Bronchial epithelial cell (primary cell): ENCODE results near the gene KIRREL1. TPM values are rescaled to one million over a fixed set of nuclear protein-coding genes. Genes with fewer than 3 reads are reported as not detected.

Source experiments
- DNase-seq: peaks from one replicate; pipeline ENCODE4 v3.0.0-alpha.2; 2010; ENCODE audit warnings: low read depth
- FAIRE-seq: peaks from 2 replicates; lab custom pipeline; 2011; peaks lifted over from hg19 to GRCh38; lab: Jason Lieb, UNC
- H3K27me3 ChIP-seq: 2 replicates; pipeline ENCODE4 v1.5.1; 2011; ENCODE audit warnings: low read length; ENCODE audit not compliant: control insufficient read depth, insufficient read depth
- H3K36me3 ChIP-seq: 2 replicates; pipeline ENCODE4 v1.5.1; 2011; ENCODE audit warnings: low read length; ENCODE audit not compliant: control insufficient read depth, insufficient read depth
- H3K4me3 ChIP-seq: 2 replicates; pipeline ENCODE4 v1.5.1; 2011; ENCODE audit warnings: mild to moderate bottlenecking, low read depth, low read length, control low read depth
- CTCF ChIP-seq: IDR thresholded peaks from 2 replicates; pipeline ENCODE4 v1.5.1; 2011; ENCODE audit warnings: mild to moderate bottlenecking, moderate library complexity, low read length, control low read depth, inconsistent platforms; ENCODE audit not compliant: insufficient read depth, severe bottlenecking
- total RNA-seq: library from RNA; depleted of rRNA; stranded (reverse); fragments of >200 nt; gene quantifications from 2 replicates; pipeline ENCODE4 v1.2.1, GENCODE V29; 2014

Gene KIRREL1
- total RNA-seq, 1 donor from 2014 or later, result 24.2 TPM

- no peak for TF ChIP-seq CTCF
- no peaks in the 10 kb centered on the region for H3K27me3 ChIP-seq
- no peak for DNase-seq
- no peak overlapping the region for H3K4me3 ChIP-seq
- no peak for FAIRE-seq
- no peaks in the 10 kb centered on the region for H3K36me3 ChIP-seq
Observed at GRCh38 chr1:158119976-158120653, 126.7 kb downstream of the KIRREL1 start.

DNA sequence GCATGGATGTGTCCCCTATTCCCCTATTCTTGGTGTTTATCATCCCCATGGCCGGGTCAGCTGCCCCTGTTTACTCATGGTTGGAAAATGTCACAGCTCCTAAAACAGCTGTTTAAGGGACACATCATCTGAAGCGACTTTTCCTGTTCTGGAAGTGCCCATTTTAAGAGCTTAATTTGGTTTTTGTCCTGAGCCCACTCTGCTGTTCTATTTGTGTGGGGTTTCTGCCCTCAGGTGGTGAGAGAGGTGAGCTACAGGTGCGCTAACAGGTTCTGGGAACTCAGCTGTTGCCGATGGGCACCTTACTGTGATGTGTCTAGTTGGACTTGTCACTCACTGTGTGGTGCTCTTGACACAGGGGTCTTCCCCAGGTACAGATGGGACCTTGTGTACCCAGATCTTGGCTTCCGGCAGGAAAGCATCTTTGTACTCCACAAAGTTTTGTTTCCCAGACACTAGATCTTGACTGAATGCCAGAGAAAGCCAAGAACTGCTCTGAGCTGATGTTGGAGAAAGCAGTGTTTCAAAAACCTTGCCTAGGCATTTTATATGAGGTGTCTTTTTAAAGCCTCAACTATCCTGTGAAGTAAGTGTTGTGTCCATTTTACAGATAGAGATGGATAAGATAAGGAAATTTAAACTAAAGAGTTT lies 128.3 kb downstream of the KIRREL1 start:
- FAIRE-seq (no peak), DNase-seq (peak; percentile 55)
- Histone ChIP-seq H3K36me3 (no peaks in the 10 kb centered on the region), H3K4me3 (no peak overlapping the region), H3K27me3 (no peaks in the 10 kb centered on the region)
- TF ChIP-seq CTCF, result peak; percentile 87

- H3K27me3 ChIP-seq, result no peaks in the 10 kb centered on the region
- H3K4me3 ChIP-seq, result no peak overlapping the region
- TF ChIP-seq CTCF, result no peak
- no peak for FAIRE-seq
- DNase-seq, result no peak
- no peaks in the 10 kb centered on the region for H3K36me3 ChIP-seq
Observed at GRCh38 chr1:158122833-158123388, 129.5 kb downstream of the KIRREL1 start.

DNA sequence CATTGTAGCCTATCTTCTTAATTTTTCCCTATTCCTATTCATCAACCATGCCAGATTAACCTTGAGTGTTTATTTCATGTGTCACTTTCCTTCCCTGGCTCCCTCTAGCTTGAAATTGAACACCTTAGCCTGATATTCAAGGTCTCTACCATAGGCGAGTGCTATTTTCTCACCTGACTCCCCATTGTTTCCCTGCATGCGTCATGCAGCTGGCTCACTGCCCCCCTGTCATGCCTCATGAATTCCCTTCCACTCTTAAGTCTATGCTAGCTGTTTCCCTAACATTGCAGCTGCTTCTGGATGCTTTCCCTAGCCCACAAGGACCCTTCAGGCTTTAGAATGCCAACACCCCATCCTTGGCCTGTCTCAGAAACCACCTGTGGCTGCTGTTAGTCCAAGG lies 130.6 kb downstream of the KIRREL1 start:
- H3K36me3 ChIP-seq, result no peaks in the 10 kb centered on the region
- DNase-seq (peak; percentile 93), FAIRE-seq (peak; percentile 92)
- TF ChIP-seq CTCF, result no peak
- H3K27me3 ChIP-seq, result no peaks in the 10 kb centered on the region
- no peak overlapping the region for H3K4me3 ChIP-seq

GRCh38 chr1:158124999-158125398 lies 131.6 kb downstream of the KIRREL1 start:
- peak; percentile 82 for TF ChIP-seq CTCF
- H3K36me3 ChIP-seq, result no peaks in the 10 kb centered on the region
- peak; percentile 85 for FAIRE-seq
- DNase-seq, result peak; percentile 95
- H3K27me3 ChIP-seq, result no peaks in the 10 kb centered on the region
- H3K4me3 ChIP-seq, result no peak overlapping the region
